Skeletal muscle tissue (tissue), 4 donors: ENCODE data around the gene SNAPC2. TPM values are rescaled to one million over a fixed set of nuclear protein-coding genes. Genes with fewer than 3 reads are reported as not detected.
A peak's percentile ranks its signal among the peaks of the same experiment; 100 is the strongest.

Experiments
- H3K27ac ChIP-seq: one replicate; pipeline ENCODE4 v1.7.0; 2013; ENCODE audit warnings: mild to moderate bottlenecking, low read depth, low read length, inconsistent platforms
- H3K27me3 ChIP-seq, 3 donors: one replicate each; pipeline ENCODE4 v1.7.0; 2013; ENCODE audit warnings: low read length in 3 of 3; ENCODE audit not compliant: control insufficient read depth in 3 of 3, insufficient read depth in 3 of 3
- H3K36me3 ChIP-seq, 3 donors: one replicate each; pipeline ENCODE4 v1.7.0; 2013; ENCODE audit warnings: low read length in 3 of 3; ENCODE audit not compliant: control insufficient read depth in 3 of 3, insufficient read depth in 3 of 3
- H3K4me1 ChIP-seq, 3 donors: one replicate each; pipeline ENCODE4 v1.7.0; 2013; ENCODE audit warnings: low read length in 3 of 3, mild to moderate bottlenecking in 3 of 3; ENCODE audit not compliant: control insufficient read depth in 3 of 3, insufficient read depth in 3 of 3
- H3K4me3 ChIP-seq, 3 donors: one replicate each; pipeline ENCODE4 v1.7.0; 2013; ENCODE audit warnings: low read length in 3 of 3
- H3K9ac ChIP-seq, 3 donors: one replicate each; pipeline ENCODE4 v1.7.0; 2013; ENCODE audit warnings: low read length in 3 of 3, mild to moderate bottlenecking in 3 of 3, moderate library complexity in 2 of 3, low read depth in 1 of 3
- H3K9me3 ChIP-seq, 3 donors: one replicate each; pipeline ENCODE4 v1.7.0; 2013; ENCODE audit warnings: low read length in 3 of 3; ENCODE audit not compliant: control insufficient read depth in 3 of 3
- total RNA-seq: library from RNA; depleted of rRNA; stranded (reverse); fragments of >200 nt; gene quantifications from one replicate; pipeline ENCODE4 v1.2.3, GENCODE V29; 2014
- donor health status: Osteomylitis.

Gene SNAPC2
- total RNA-seq, 1 donor from 2014 or later, result 6.3 TPM

- H3K4me1 ChIP-seq, result no peaks in the 10 kb centered on the region
- no peak overlapping the region for H3K4me3 ChIP-seq
- no peak overlapping the region for H3K27ac ChIP-seq
- peaks cover 47 to 58% (median 53%) of the 10 kb centered on the region in 3 donors for H3K36me3 ChIP-seq
- H3K9me3 ChIP-seq, result no peaks in the 10 kb centered on the region
- no peak overlapping the region for H3K9ac ChIP-seq
- no peaks in the 10 kb centered on the region for H3K27me3 ChIP-seq
These were observed 46.0 kb downstream of the SNAPC2 start for GRCh38 chr19:7965921-7966665.

GRCh38 chr19:7968008-7968795, 48.1 kb downstream of the SNAPC2 start:
- H3K4me1 ChIP-seq, result no peaks in the 10 kb centered on the region
- H3K4me3 ChIP-seq, result no peak overlapping the region
- H3K27me3 ChIP-seq, result no peaks in the 10 kb centered on the region
- peaks cover 39 to 58% (median 53%) of the 10 kb centered on the region in 3 donors for H3K36me3 ChIP-seq
- peak overlapping the region in 1 of 3 donors; percentile 8 for H3K9ac ChIP-seq
- no peaks in the 10 kb centered on the region for H3K9me3 ChIP-seq
- H3K27ac ChIP-seq, result no peak overlapping the region

GRCh38 chr19:7968796-7969554, 48.8 kb downstream of the SNAPC2 start:
- H3K27ac ChIP-seq, result no peak overlapping the region
- no peaks in the 10 kb centered on the region for H3K9me3 ChIP-seq
- no peaks in the 10 kb centered on the region for H3K27me3 ChIP-seq
- no peak overlapping the region for H3K9ac ChIP-seq
- no peak overlapping the region for H3K4me3 ChIP-seq
- H3K36me3 ChIP-seq, result peaks cover 39 to 58% (median 53%) of the 10 kb centered on the region in 3 donors
- peaks cover 5 to 6% (median 6%) of the 10 kb centered on the region in 3 donors for H3K4me1 ChIP-seq

- Histone ChIP-seq H3K9me3 (no peaks in the 10 kb centered on the region), H3K36me3 (peaks cover 39 to 54% (median 53%) of the 10 kb centered on the region in 3 donors), H3K4me3 (no peak overlapping the region), H3K9ac (no peak overlapping the region), H3K4me1 (peaks cover 10 to 12% (median 11%) of the 10 kb centered on the region in 3 donors), H3K27me3 (no peaks in the 10 kb centered on the region), H3K27ac (no peak overlapping the region)
These were observed 49.4 kb downstream of the SNAPC2 start for GRCh38 chr19:7969555-7969939.

- no peak overlapping the region for H3K27ac ChIP-seq
- H3K27me3 ChIP-seq, result no peaks in the 10 kb centered on the region
- peaks cover 21 to 25% (median 24%) of the 10 kb centered on the region in 3 donors for H3K4me1 ChIP-seq
- peaks cover 37 to 50% (median 41%) of the 10 kb centered on the region in 3 donors for H3K36me3 ChIP-seq
- no peaks in the 10 kb centered on the region for H3K9me3 ChIP-seq
- no peak overlapping the region for H3K4me3 ChIP-seq
- H3K9ac ChIP-seq, result peak overlapping the region in 1 of 3 donors; percentile 33
These were observed 50.7 kb downstream of the SNAPC2 start for GRCh38 chr19:7970716-7971448.

- H3K27me3 ChIP-seq, result no peaks in the 10 kb centered on the region
- peaks cover 30 to 44% (median 33%) of the 10 kb centered on the region in 3 donors for H3K36me3 ChIP-seq
- peaks cover 21 to 25% (median 24%) of the 10 kb centered on the region in 3 donors for H3K4me1 ChIP-seq
- H3K27ac ChIP-seq, result no peak overlapping the region
- H3K4me3 ChIP-seq, result no peak overlapping the region
- no peak overlapping the region for H3K9ac ChIP-seq
- no peaks in the 10 kb centered on the region for H3K9me3 ChIP-seq
These were observed 51.7 kb downstream of the SNAPC2 start for GRCh38 chr19:7971553-7972520.

Other genes starting within 250 kb of the SNAPC2 start
- gene MCEMP1, start 243.2 kb upstream of the SNAPC2 start, total RNA-seq, result not detected
- 9.4 TPM for gene TRAPPC5, start 239.5 kb upstream of the SNAPC2 start, total RNA-seq
- under 0.01 TPM for gene FCER2, start 218.2 kb upstream of the SNAPC2 start, total RNA-seq
- 0.52 TPM for gene CLEC4G, start 188.2 kb upstream of the SNAPC2 start, total RNA-seq
- gene CD209, start 172.8 kb upstream of the SNAPC2 start, total RNA-seq, result 5.2 TPM
- gene CLEC4M, start 157.1 kb upstream of the SNAPC2 start, total RNA-seq, result not detected
- gene EVI5L, start 90.1 kb upstream of the SNAPC2 start, total RNA-seq, result 9.4 TPM
- gene PRR36, start 45.9 kb upstream of the SNAPC2 start, total RNA-seq, result not detected
- gene LRRC8E, start 31.8 kb upstream of the SNAPC2 start, total RNA-seq, result under 0.01 TPM
- gene MAP2K7, start 16.5 kb upstream of the SNAPC2 start, total RNA-seq, result 9.4 TPM
- gene TGFBR3L, start 5.5 kb upstream of the SNAPC2 start, total RNA-seq, result 1.6 TPM
- 0.52 TPM for gene CTXN1, start 5.8 kb downstream of the SNAPC2 start, total RNA-seq
- 36.0 TPM for gene TIMM44, start 23.3 kb downstream of the SNAPC2 start, total RNA-seq
- gene ELAVL1, start 85.3 kb downstream of the SNAPC2 start, total RNA-seq, result 16.7 TPM
- not detected for gene CCL25, start 132.4 kb downstream of the SNAPC2 start, total RNA-seq
- 4.2 TPM for gene FBN3, start 229.3 kb downstream of the SNAPC2 start, total RNA-seq